ENCODE measurements around the gene ASS1.

DNA sequence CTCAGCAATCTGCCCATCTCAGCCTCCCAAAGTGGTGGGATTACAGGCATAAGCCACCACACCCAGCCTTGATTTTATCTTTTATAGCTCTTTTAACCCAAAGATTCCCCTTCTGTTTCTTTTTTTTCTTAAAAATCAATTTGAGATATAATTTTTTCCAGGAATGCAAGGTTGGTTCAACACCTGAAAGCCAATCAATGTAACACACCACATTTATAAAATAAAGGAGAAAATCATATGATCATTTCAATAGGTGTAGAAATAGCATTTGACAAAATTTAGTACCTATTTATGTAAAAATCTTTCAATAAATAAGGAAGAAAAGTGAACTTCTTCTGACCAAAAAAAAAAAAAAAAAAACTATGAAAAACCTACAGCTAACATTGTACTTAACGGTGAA is 3.7 kb upstream of the ASS1 start:
- TF ChIP-seq, protein P1, sequence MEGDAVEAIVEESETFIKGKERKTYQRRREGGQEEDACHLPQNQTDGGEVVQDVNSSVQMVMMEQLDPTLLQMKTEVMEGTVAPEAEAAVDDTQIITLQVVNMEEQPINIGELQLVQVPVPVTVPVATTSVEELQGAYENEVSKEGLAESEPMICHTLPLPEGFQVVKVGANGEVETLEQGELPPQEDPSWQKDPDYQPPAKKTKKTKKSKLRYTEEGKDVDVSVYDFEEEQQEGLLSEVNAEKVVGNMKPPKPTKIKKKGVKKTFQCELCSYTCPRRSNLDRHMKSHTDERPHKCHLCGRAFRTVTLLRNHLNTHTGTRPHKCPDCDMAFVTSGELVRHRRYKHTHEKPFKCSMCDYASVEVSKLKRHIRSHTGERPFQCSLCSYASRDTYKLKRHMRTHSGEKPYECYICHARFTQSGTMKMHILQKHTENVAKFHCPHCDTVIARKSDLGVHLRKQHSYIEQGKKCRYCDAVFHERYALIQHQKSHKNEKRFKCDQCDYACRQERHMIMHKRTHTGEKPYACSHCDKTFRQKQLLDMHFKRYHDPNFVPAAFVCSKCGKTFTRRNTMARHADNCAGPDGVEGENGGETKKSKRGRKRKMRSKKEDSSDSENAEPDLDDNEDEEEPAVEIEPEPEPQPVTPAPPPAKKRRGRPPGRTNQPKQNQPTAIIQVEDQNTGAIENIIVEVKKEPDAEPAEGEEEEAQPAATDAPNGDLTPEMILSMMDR (IDR thresholded peaks at IDR 0.05), result no peak
- no peak for TF ChIP-seq POLR2A (IDR thresholded peaks at IDR 0.05)
